ENCODE data around the gene GNAQ. TPM values are rescaled to one million over a fixed set of nuclear protein-coding genes. Genes with fewer than 3 reads are reported as not detected.
A peak's percentile ranks its signal among the peaks of the same experiment; 100 is the strongest.

The GNAQ gene
- total and polyA plus RNA-seq, 2 of the 4 experiments (the other 2 are of a cell fraction), result 23.1 to 50.7 TPM

DNA sequence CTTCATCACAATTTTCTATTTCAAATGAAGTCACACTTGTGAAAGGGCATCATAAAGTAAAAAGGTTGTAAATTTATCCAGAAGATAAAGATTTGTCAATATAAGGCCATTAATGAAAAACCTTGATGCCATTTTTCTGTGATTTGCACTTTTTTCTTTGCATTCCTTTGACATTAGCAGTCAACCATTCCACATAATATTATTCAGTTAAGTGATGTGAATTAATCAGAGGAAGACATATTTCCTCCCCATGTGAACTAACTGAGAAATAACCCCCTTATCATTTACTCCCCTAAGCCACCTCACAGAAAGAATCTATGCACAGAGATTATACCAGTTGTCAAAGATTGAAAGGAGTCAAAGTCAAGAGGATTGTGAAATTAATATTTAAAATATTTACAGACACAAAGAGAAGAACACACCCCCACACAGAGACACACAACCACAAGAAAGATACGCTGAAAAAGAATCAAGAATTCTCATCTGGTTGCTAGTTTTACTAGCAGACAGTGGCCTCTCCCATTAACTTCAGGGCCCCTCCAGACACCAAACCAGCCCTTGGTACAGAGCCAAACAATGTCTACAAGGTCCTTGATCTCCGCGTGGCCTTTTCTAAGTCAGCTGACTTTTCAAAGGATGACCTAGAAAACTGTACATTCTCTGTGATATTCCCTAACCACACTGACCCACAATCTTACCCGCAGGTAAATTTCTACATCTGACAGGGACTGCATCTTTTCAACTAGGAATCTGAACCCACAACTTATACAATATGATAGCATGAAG, 29.5 kb downstream of the GNAQ start:
- no peak overlapping the region for H3K27ac ChIP-seq (ENCODE audit: insufficient read depth, low read length)
- H3K36me3 ChIP-seq (ENCODE audit: control insufficient read depth, insufficient read depth, low read length), result peaks cover 2% of the 10 kb centered on the region; the same call in 1 of the 2 replicates
- H3K4me2 ChIP-seq (ENCODE audit: low read depth, low read length), result no peak overlapping the region
- peaks cover 9% of the 10 kb centered on the region for H3K4me1 ChIP-seq (ENCODE audit: control insufficient read depth, insufficient read depth, low read length)
- in situ Hi-C loops (cut with MboI; ENCODE audit: low sequenced_read_pairs), result no loop called here
- H2AK9ac ChIP-seq (replicated peaks; ENCODE audit: low read depth, low read length, poor library complexity), result no peak overlapping the region
- H2AFZ ChIP-seq (replicated peaks; ENCODE audit: low read length, poor library complexity), result no peak overlapping the region
- intact Hi-C loops (cut with micrococcal nuclease), result no loop called here
- DNase-seq (peak; percentile 34), ATAC-seq (ENCODE audit: low read depth) (peak; percentile 30)
- peak overlapping the region; percentile 20; the same call in 1 of the 2 replicates for H3K4ac ChIP-seq (ENCODE audit: low read depth, low read length)
- peak overlapping the region in 1 of 2 experiments; percentile 6; a peak in 1 of 4 replicates for H4K8ac ChIP-seq (ENCODE audit: low read depth in 2 of 2, low read length in 2 of 2)
- no peak overlapping the region for H2BK15ac ChIP-seq (ENCODE audit: low read depth, low read length)
- H3K9me1 ChIP-seq (ENCODE audit: insufficient read depth, low read length), result peaks cover 16% of the 10 kb centered on the region
- POLR2A ChIA-PET (ENCODE audit: unreplicated experiment), result no interaction called here
- no peak overlapping the region for H3K18ac ChIP-seq (ENCODE audit: low read depth, low read length)
- no peaks in the 10 kb centered on the region for H3K9me3 ChIP-seq (ENCODE audit: control insufficient read depth, insufficient read depth, low read length)
- H3K4me3 ChIP-seq (ENCODE audit: insufficient read depth, low read depth, low read length), result no peak overlapping the region
- peaks cover 31 to 78% of the 10 kb centered on the region in 2 experiments for H3K79me1 ChIP-seq (ENCODE audit: low read depth in 1 of 2, low read length in 2 of 2)
- no peak overlapping the region for H2AK5ac ChIP-seq (ENCODE audit: low read depth, low read length)
- H3K14ac ChIP-seq (replicated peaks; ENCODE audit: low read depth, low read length), result peak overlapping the region; percentile 43; the same call in 1 of the 2 replicates
- no peak overlapping the region for H2BK120ac ChIP-seq (ENCODE audit: low read depth, low read length)
- WGBS, 2 experiments (ENCODE audit: extremely low coverage in 2 of 2, insufficient read length in 1 of 2), result 81% methylated on average over 3 of the region's 4 CpGs; no CpG with 5 or more reads in 1 of the 2 experiments
- H4K91ac ChIP-seq (ENCODE audit: insufficient read depth, low read depth, low read length), result no peak overlapping the region
- H3K9ac ChIP-seq (ENCODE audit: low read depth, low read length), result no peak overlapping the region
- H3K56ac ChIP-seq (ENCODE audit: extremely low read depth, insufficient read depth, low read length), result no peak overlapping the region
- H3K27me3 ChIP-seq (ENCODE audit: control insufficient read depth, insufficient read depth, low read length), result no peaks in the 10 kb centered on the region
- H4K20me1 ChIP-seq (ENCODE audit: insufficient read depth, low read length), result peaks cover 40% of the 10 kb centered on the region
- H2BK5ac ChIP-seq (ENCODE audit: low read depth, low read length, poor library complexity, severe bottlenecking), result peak overlapping the region; percentile 44
- no peak overlapping the region for H4K5ac ChIP-seq (ENCODE audit: low read depth, low read length)
- CTCF ChIA-PET, result interaction anchor here (1.0 kb wide), 1 partner anchor 33 kb away, joined by 3 read pairs; no protein-coding TSS in a partner anchor
- dilution Hi-C loops (cut with HindIII; ENCODE audit: low sequenced_read_pairs, unreplicated experiment), result no loop called here
- no peak overlapping the region for H2BK20ac ChIP-seq (ENCODE audit: low read depth, low read length)
- TF ChIP-seq MXI1 (IDR thresholded peaks at IDR 0.05; ENCODE audit: borderline replicate concordance, low read depth, low read length) (no peak), RAD21 (IDR thresholded peaks at IDR 0.05; ENCODE audit: low read length) (no peak), MAFK (IDR thresholded peaks at IDR 0.05; ENCODE audit: low read depth, low read length) (no peak; the same call in 1 of the 2 replicates), NFE2L2 (IDR thresholded peaks at IDR 0.05; ENCODE audit: low read depth, low read length) (no peak), SMC3 (IDR thresholded peaks at IDR 0.05; ENCODE audit: low read depth, low read length) (no peak)
- H3K23ac ChIP-seq (ENCODE audit: low read depth, low read length), result 0 out of 2 replicates have a peak overlapping the region, but pooled peaks have one; percentile 12
- BruUV-seq (replicated peaks), result no TSS peak

Measured in IMR-90 (cell line).